ENCODE results near the gene NBPF20.
"Not testable (repeated sequence)": the region's sequence is repeated elsewhere in the genome, so short reads cannot be mapped to it uniquely, and the experiment has no call there.

NBPF20 gene

GRCh38 chr1:145425436-145426029 lies at the start of gene NBPF20:
NBPF20 (minus strand) TSS chr1:145425603; CDS start chr1:145405272, 20,331 bp downstream.
- H3K4me1 Mint-ChIP-seq, result peaks cover 14% of the 10 kb centered on the region
- H3K27me3 Mint-ChIP-seq, result peaks cover 26% of the 10 kb centered on the region
- peaks cover 15% of the 10 kb centered on the region for H3K36me3 Mint-ChIP-seq
- peak within 1 kb of the TSS; percentile 94 for H3K27ac Mint-ChIP-seq
- peaks cover 16% of the 10 kb centered on the region for H3K9me3 Mint-ChIP-seq
- peak within 1 kb of the TSS; percentile 98 for H3K4me3 Mint-ChIP-seq

- H3K27ac Mint-ChIP-seq, result not testable (repeated sequence)
These were observed 49.5 kb upstream of the NBPF20 start for GRCh38 chr1:145474837-145475368.

GRCh38 chr1:145472731-145473130 lies 47.3 kb upstream of the NBPF20 start:
- H3K4me3 Mint-ChIP-seq, H3K9me3 Mint-ChIP-seq, H3K27ac Mint-ChIP-seq, H3K27me3 Mint-ChIP-seq, H3K36me3 Mint-ChIP-seq, H3K4me1 Mint-ChIP-seq: not testable (repeated sequence)

More at GRCh38 chr1:145474837-145475368, 49.5 kb upstream of the NBPF20 start:
- H3K9me3 Mint-ChIP-seq, H3K27me3 Mint-ChIP-seq, H3K4me1 Mint-ChIP-seq, H3K36me3 Mint-ChIP-seq: not testable (repeated sequence)
- peak overlapping the region; percentile 81 for H3K4me3 Mint-ChIP-seq

- H3K36me3 Mint-ChIP-seq, H3K4me3 Mint-ChIP-seq, H3K9me3 Mint-ChIP-seq, H3K27ac Mint-ChIP-seq, H3K27me3 Mint-ChIP-seq, H3K4me1 Mint-ChIP-seq: not testable (repeated sequence)
These were observed 46.0 kb upstream of the NBPF20 start for GRCh38 chr1:145471365-145471764.

- Mint-ChIP-seq H3K27ac (peak overlapping the region; percentile 99), H3K4me3 (peak overlapping the region; percentile 86)
- not testable (repeated sequence) for H3K4me1 Mint-ChIP-seq, H3K27me3 Mint-ChIP-seq, H3K36me3 Mint-ChIP-seq, H3K9me3 Mint-ChIP-seq
These were observed 40.2 kb upstream of the NBPF20 start for GRCh38 chr1:145465405-145466144.

GRCh38 chr1:145464708-145465336 lies 39.4 kb upstream of the NBPF20 start:
- Mint-ChIP-seq H3K27ac (peak overlapping the region; percentile 99), H3K4me3 (peak overlapping the region; percentile 86)
- H3K4me1 Mint-ChIP-seq, H3K9me3 Mint-ChIP-seq, H3K27me3 Mint-ChIP-seq, H3K36me3 Mint-ChIP-seq: not testable (repeated sequence)

- H3K27me3 Mint-ChIP-seq, H3K9me3 Mint-ChIP-seq, H3K4me3 Mint-ChIP-seq, H3K4me1 Mint-ChIP-seq, H3K27ac Mint-ChIP-seq, H3K36me3 Mint-ChIP-seq: not testable (repeated sequence)
These were observed 38.6 kb upstream of the NBPF20 start for GRCh38 chr1:145464017-145464416.

- not testable (repeated sequence) for H3K4me1 Mint-ChIP-seq, H3K27me3 Mint-ChIP-seq, H3K4me3 Mint-ChIP-seq, H3K9me3 Mint-ChIP-seq, H3K27ac Mint-ChIP-seq, H3K36me3 Mint-ChIP-seq
These were observed 35.3 kb upstream of the NBPF20 start for GRCh38 chr1:145460684-145461083.

- not testable (repeated sequence) for H3K4me1 Mint-ChIP-seq, H3K27ac Mint-ChIP-seq, H3K9me3 Mint-ChIP-seq, H3K36me3 Mint-ChIP-seq
- Mint-ChIP-seq H3K4me3 (peak overlapping the region; percentile 33), H3K27me3 (peaks cover 13% of the 10 kb centered on the region)
These were observed 34.6 kb upstream of the NBPF20 start for GRCh38 chr1:145460048-145460447.

- H3K9me3 Mint-ChIP-seq, H3K36me3 Mint-ChIP-seq, H3K4me3 Mint-ChIP-seq, H3K27ac Mint-ChIP-seq, H3K4me1 Mint-ChIP-seq: not testable (repeated sequence)
- peaks cover 15% of the 10 kb centered on the region for H3K27me3 Mint-ChIP-seq
These were observed 34.2 kb upstream of the NBPF20 start for GRCh38 chr1:145459591-145459990.

GRCh38 chr1:145459063-145459462 lies 33.7 kb upstream of the NBPF20 start:
- H3K27ac Mint-ChIP-seq, H3K9me3 Mint-ChIP-seq, H3K36me3 Mint-ChIP-seq, H3K4me1 Mint-ChIP-seq: not testable (repeated sequence)
- H3K4me3 Mint-ChIP-seq, result peak overlapping the region; percentile 15
- H3K27me3 Mint-ChIP-seq, result peaks cover 16% of the 10 kb centered on the region

- not testable (repeated sequence) for H3K4me1 Mint-ChIP-seq, H3K9me3 Mint-ChIP-seq, H3K36me3 Mint-ChIP-seq, H3K27ac Mint-ChIP-seq, H3K4me3 Mint-ChIP-seq
- peaks cover 20% of the 10 kb centered on the region for H3K27me3 Mint-ChIP-seq
These were observed 29.4 kb upstream of the NBPF20 start for GRCh38 chr1:145454824-145455177.

- not testable (repeated sequence) for H3K4me3 Mint-ChIP-seq, H3K9me3 Mint-ChIP-seq, H3K4me1 Mint-ChIP-seq, H3K27ac Mint-ChIP-seq, H3K36me3 Mint-ChIP-seq
- H3K27me3 Mint-ChIP-seq, result peaks cover 19% of the 10 kb centered on the region
These were observed 28.7 kb upstream of the NBPF20 start for GRCh38 chr1:145453873-145454823.

- not testable (repeated sequence) for H3K9me3 Mint-ChIP-seq, H3K4me3 Mint-ChIP-seq, H3K27ac Mint-ChIP-seq, H3K4me1 Mint-ChIP-seq, H3K36me3 Mint-ChIP-seq
- peaks cover 16% of the 10 kb centered on the region for H3K27me3 Mint-ChIP-seq
These were observed 27.1 kb upstream of the NBPF20 start for GRCh38 chr1:145452506-145452905.

GRCh38 chr1:145451914-145452313 lies 26.5 kb upstream of the NBPF20 start:
- peaks cover 16% of the 10 kb centered on the region for H3K27me3 Mint-ChIP-seq
- H3K36me3 Mint-ChIP-seq, H3K27ac Mint-ChIP-seq, H3K4me1 Mint-ChIP-seq, H3K4me3 Mint-ChIP-seq, H3K9me3 Mint-ChIP-seq: not testable (repeated sequence)

GRCh38 chr1:145445219-145445618 lies 19.8 kb upstream of the NBPF20 start:
- H3K4me3 Mint-ChIP-seq, H3K9me3 Mint-ChIP-seq, H3K4me1 Mint-ChIP-seq, H3K27me3 Mint-ChIP-seq, H3K36me3 Mint-ChIP-seq, H3K27ac Mint-ChIP-seq: not testable (repeated sequence)
